Bronchial epithelial cell (primary cell): ENCODE measurements around the gene NUTF2. TPM values are rescaled to one million over a fixed set of nuclear protein-coding genes. Genes with fewer than 3 reads are reported as not detected.
"Not testable (repeated sequence)": the region's sequence is repeated elsewhere in the genome, so short reads cannot be mapped to it uniquely, and the experiment has no call there.

ENCODE experiments used
- DNase-seq: peaks from one replicate; pipeline ENCODE4 v3.0.0-alpha.2; 2010; ENCODE audit warnings: low read depth
- FAIRE-seq: peaks from 2 replicates; lab custom pipeline; 2011; peaks lifted over from hg19 to GRCh38; lab: Jason Lieb, UNC
- H3K27me3 ChIP-seq: 2 replicates; pipeline ENCODE4 v1.5.1; 2011; ENCODE audit warnings: low read length; ENCODE audit not compliant: control insufficient read depth, insufficient read depth
- H3K36me3 ChIP-seq: 2 replicates; pipeline ENCODE4 v1.5.1; 2011; ENCODE audit warnings: low read length; ENCODE audit not compliant: control insufficient read depth, insufficient read depth
- H3K4me3 ChIP-seq: 2 replicates; pipeline ENCODE4 v1.5.1; 2011; ENCODE audit warnings: mild to moderate bottlenecking, low read depth, low read length, control low read depth
- CTCF ChIP-seq: IDR thresholded peaks from 2 replicates; pipeline ENCODE4 v1.5.1; 2011; ENCODE audit warnings: mild to moderate bottlenecking, moderate library complexity, low read length, control low read depth, inconsistent platforms; ENCODE audit not compliant: insufficient read depth, severe bottlenecking
- total RNA-seq: library from RNA; depleted of rRNA; stranded (reverse); fragments of >200 nt; gene quantifications from 2 replicates; pipeline ENCODE4 v1.2.1, GENCODE V29; 2014

NUTF2 gene
- total RNA-seq, 1 donor from 2014 or later, result 42.6 TPM

DNA sequence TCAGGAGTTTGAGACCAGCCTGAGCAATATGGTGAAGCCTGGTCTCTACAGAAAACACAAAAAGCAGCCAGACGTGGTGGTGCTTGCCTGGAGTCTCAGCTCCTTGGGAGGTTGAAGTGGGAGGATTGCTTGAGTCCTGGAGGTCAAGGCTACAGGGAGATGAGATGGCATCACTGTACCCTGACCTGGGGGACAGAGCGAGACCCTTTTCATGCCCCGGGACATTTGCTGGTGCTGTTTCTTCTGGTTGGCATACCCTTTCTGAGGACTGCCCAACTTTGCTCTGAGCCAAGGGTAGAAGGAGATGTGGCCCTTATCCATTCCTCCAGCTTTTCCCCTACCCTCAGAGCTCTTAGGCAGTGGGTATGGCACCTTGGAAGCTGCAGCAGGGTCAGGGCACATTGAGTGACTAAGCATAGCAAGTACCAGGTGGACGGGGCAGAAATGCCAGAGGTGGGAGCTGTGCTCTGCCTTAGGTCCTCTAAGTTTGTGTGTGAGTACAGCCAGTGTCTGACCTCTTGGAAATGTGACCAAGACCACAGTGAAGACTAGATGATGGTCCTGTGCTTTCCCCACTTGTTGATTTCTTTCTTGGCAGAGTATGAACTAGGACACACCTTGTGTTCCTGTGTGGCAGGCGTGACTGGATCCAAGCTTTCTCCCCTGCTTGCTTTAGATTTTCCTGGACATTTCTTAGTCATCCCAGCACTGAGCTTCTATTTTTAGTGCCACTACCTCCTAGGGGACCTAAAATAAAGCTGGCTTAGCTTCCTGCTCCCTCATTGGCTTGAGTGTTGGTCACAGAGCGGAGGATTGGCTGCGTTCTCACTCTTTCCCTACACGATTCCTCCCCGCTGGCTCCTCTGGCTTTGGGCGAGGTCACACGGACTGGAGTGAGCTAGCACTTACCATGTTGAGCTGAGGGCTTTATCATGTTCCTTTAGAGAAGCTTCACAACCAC lies 16.2 kb downstream of the NUTF2 start:
- no peak for TF ChIP-seq CTCF
- H3K4me3 ChIP-seq, result no peak overlapping the region
- H3K36me3 ChIP-seq, result peaks cover 12% of the 10 kb centered on the region
- DNase-seq, result no peak
- H3K27me3 ChIP-seq, result no peaks in the 10 kb centered on the region
- FAIRE-seq, result no peak

- DNase-seq, FAIRE-seq, H3K27me3 ChIP-seq, H3K4me3 ChIP-seq: not testable (repeated sequence)
- H3K36me3 ChIP-seq, result peaks cover 18% of the 10 kb centered on the region
Measured at GRCh38 chr16:67864044-67864443, 17.3 kb downstream of the NUTF2 start.

DNA sequence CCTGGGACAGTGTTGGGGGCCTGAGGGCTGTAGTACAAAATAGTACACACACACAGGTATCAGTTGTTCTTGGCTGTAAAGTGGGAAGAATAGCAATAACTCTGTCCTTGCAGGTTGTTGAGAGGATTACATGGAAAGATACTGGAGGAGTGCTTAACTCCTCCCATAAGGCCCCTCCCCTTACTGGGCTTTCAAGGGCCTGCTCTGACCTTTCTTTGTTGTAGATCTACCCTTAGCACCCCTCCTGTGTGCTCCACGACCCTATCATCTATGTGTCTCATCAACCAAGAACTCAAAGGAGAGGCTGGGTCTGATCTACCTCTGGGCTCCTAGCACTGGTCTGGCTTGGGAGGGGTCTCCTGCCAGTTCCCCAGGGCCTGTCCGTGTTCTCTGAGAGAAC lies 17.9 kb downstream of the NUTF2 start:
- FAIRE-seq (no peak), DNase-seq (no peak)
- H3K27me3 ChIP-seq, result no peaks in the 10 kb centered on the region
- no peak for TF ChIP-seq CTCF
- H3K4me3 ChIP-seq, result no peak overlapping the region
- peaks cover 18% of the 10 kb centered on the region for H3K36me3 ChIP-seq

DNA sequence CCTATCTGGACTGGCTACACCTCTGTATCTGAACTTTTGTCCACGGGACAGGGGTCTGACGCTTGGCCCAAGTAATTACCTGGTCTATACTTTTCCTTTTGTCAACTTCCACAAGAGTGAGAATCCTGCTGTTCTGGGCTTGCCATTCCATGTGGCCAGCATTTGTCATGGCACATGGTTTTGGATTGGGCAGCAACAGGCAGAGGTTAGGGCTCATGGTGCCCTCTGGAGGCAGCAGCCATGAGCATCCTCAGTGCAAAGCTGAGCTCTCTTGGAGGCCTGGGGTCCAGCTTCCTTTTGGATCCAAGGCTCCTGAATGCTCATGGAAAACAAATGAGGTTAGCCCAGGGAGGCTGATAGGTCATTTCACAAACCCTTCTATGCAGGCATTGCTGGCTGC lies 18.6 kb downstream of the NUTF2 start:
- TF ChIP-seq CTCF, result peak; percentile 57
- Histone ChIP-seq H3K36me3 (peaks cover 20% of the 10 kb centered on the region), H3K27me3 (no peaks in the 10 kb centered on the region), H3K4me3 (no peak overlapping the region)
- peak; percentile 41 for DNase-seq
- FAIRE-seq, result no peak

- Histone ChIP-seq H3K36me3 (peaks cover 18% of the 10 kb centered on the region), H3K27me3 (no peaks in the 10 kb centered on the region), H3K4me3 (no peak overlapping the region)
- TF ChIP-seq CTCF, result no peak
- FAIRE-seq (no peak), DNase-seq (no peak)
Measured at GRCh38 chr16:67868290-67868689, 21.6 kb downstream of the NUTF2 start.

GRCh38 chr16:67869653-67870052 lies 22.9 kb downstream of the NUTF2 start:
- Histone ChIP-seq H3K36me3 (peaks cover 18% of the 10 kb centered on the region), H3K4me3 (no peak overlapping the region), H3K27me3 (no peaks in the 10 kb centered on the region)
- FAIRE-seq, result no peak
- DNase-seq, result no peak
- no peak for TF ChIP-seq CTCF
